A673 (cell line): ENCODE data around the gene C12orf57.

Experiments used
- CTCF ChIP-seq: fragments of 300-800, 200-600 bp; sonication (generic); conservative IDR thresholded peaks from 2 replicates; pipeline ENCODE4 v1.5.1; 2017; ENCODE audit warnings: low read depth, mild to moderate bottlenecking, antibody characterized with exemption, low read length, moderate library complexity, mixed read lengths
- EZH2 ChIP-seq: fragments of 200-600 bp; sonication (generic); IDR thresholded peaks from 2 replicates; pipeline ENCODE4 v1.6.1; 2017; ENCODE audit warnings: borderline replicate concordance, low read depth, mild to moderate bottlenecking, mixed read lengths, antibody characterized with exemption, low read length; ENCODE audit not compliant: poor library complexity, severe bottlenecking

GRCh38 chr12:6938353-6939190 lies 5.2 kb upstream of the C12orf57 start:
- TF ChIP-seq CTCF (no peak), EZH2 (no peak)
